HG03135 (cell line): Measurements from ENCODE around the gene ENHO.
"Not testable (repeated sequence)": the region's sequence is repeated elsewhere in the genome, so short reads cannot be mapped to it uniquely, and the experiment has no call there.

Source experiments
- ATAC-seq: cut with Tn5 transposase; IDR thresholded peaks from one replicate; pipeline ENCODE4 v1.9.1; 2021; ENCODE audit warnings: mild to moderate bottlenecking, moderate library complexity; ENCODE audit not compliant: unreplicated experiment

Gene ENHO

GRCh38 chr9:34482746-34483145, 40.0 kb downstream of the ENHO start:
- not testable (repeated sequence) for ATAC-seq

- ATAC-seq = not testable (repeated sequence)
These were observed 41.2 kb downstream of the ENHO start for GRCh38 chr9:34481620-34482019.

GRCh38 chr9:34479431-34479866, 43.3 kb downstream of the ENHO start:
- ATAC-seq = no peak

GRCh38 chr9:34477541-34477940, 45.2 kb downstream of the ENHO start:
- ATAC-seq = no peak

GRCh38 chr9:34475097-34475496, 47.7 kb downstream of the ENHO start:
- ATAC-seq = no peak
